GM18868 (cell line): Measurements from ENCODE around the gene ATN1.
A peak's percentile ranks its signal among the peaks of the same experiment; 100 is the strongest.
"Not testable (repeated sequence)": the region's sequence is repeated elsewhere in the genome, so short reads cannot be mapped to it uniquely, and the experiment has no call there.

Experiments
- ATAC-seq: cut with Tn5 transposase; IDR thresholded peaks from one replicate; pipeline ENCODE4 v1.9.1; 2021; ENCODE audit warnings: mild to moderate bottlenecking, moderate library complexity; ENCODE audit not compliant: unreplicated experiment

The ATN1 gene

GRCh38 chr12:6927379-6928021 lies at the start of gene ATN1:
Gene ATN1 (plus strand): TSS chr12:6927959. CDS start chr12:6934002, 6,043 bp downstream.
- no peak for ATAC-seq

GRCh38 chr12:6879824-6880223 lies 47.9 kb upstream of the ATN1 start:
- not testable (repeated sequence) for ATAC-seq

- no peak for ATAC-seq
These were observed 44.5 kb upstream of the ATN1 start for GRCh38 chr12:6883252-6883651.

GRCh38 chr12:6883683-6884082 lies 44.1 kb upstream of the ATN1 start:
- ATAC-seq = no peak

GRCh38 chr12:6884539-6884938 lies 43.2 kb upstream of the ATN1 start:
- no peak for ATAC-seq

GRCh38 chr12:6886206-6886999 lies 41.4 kb upstream of the ATN1 start:
- not testable (repeated sequence) for ATAC-seq

GRCh38 chr12:6887460-6887859 lies 40.3 kb upstream of the ATN1 start:
- ATAC-seq = no peak

- ATAC-seq = no peak
These were observed 39.4 kb upstream of the ATN1 start for GRCh38 chr12:6888360-6888759.

GRCh38 chr12:6888794-6889193 lies 39.0 kb upstream of the ATN1 start:
- not testable (repeated sequence) for ATAC-seq

GRCh38 chr12:6889775-6890573 lies 37.8 kb upstream of the ATN1 start:
- not testable (repeated sequence) for ATAC-seq

- ATAC-seq = peak; percentile 95
These were observed 36.7 kb upstream of the ATN1 start for GRCh38 chr12:6890789-6891645.

GRCh38 chr12:6891646-6892001 lies 36.1 kb upstream of the ATN1 start:
- ATAC-seq = no peak

GRCh38 chr12:6892683-6893082 lies 35.1 kb upstream of the ATN1 start:
- ATAC-seq = not testable (repeated sequence)

GRCh38 chr12:6894321-6894720 lies 33.4 kb upstream of the ATN1 start:
- no peak for ATAC-seq

GRCh38 chr12:6896846-6897435 lies 30.8 kb upstream of the ATN1 start:
- ATAC-seq = no peak

GRCh38 chr12:6899427-6899826 lies 28.3 kb upstream of the ATN1 start:
- ATAC-seq = no peak

GRCh38 chr12:6899837-6900519 lies 27.8 kb upstream of the ATN1 start:
- ATAC-seq = no peak

- no peak for ATAC-seq
These were observed 25.3 kb upstream of the ATN1 start for GRCh38 chr12:6902448-6902847.

- no peak for ATAC-seq
These were observed 24.0 kb upstream of the ATN1 start for GRCh38 chr12:6903722-6904121.
